NB4 (cell line): Measurements from ENCODE around the gene TACSTD2.

ENCODE experiments used
- DNase-seq: peaks from one replicate; pipeline ENCODE4 v3.0.0; 2010; ENCODE audit warnings: low read depth
- H3K4me3 ChIP-seq: one replicate; pipeline ENCODE4 v1.5.1; 2011; ENCODE audit warnings: mild to moderate bottlenecking, low read depth, low read length, moderate library complexity
- MYC ChIP-seq: IDR thresholded peaks from 2 replicates; pipeline ENCODE4 v1.6.1; 2011; ENCODE audit warnings: low read depth, low read length
- POLR2A ChIP-seq: IDR thresholded peaks from 2 replicates; pipeline ENCODE4 v1.6.1; 2011; ENCODE audit warnings: mild to moderate bottlenecking; ENCODE audit not compliant: insufficient read length; ENCODE audit errors: extremely low read depth
- TF ChIP-seq, protein P1 (sequence below): IDR thresholded peaks from 2 replicates; pipeline ENCODE4 v1.6.1; 2011; ENCODE audit warnings: low read depth, low read length
- TF ChIP-seq, protein P2 (sequence below): IDR thresholded peaks from one replicate; pipeline ENCODE4 v1.5.1; 2012; ENCODE audit warnings: low read depth, low read length

TACSTD2 gene

DNA sequence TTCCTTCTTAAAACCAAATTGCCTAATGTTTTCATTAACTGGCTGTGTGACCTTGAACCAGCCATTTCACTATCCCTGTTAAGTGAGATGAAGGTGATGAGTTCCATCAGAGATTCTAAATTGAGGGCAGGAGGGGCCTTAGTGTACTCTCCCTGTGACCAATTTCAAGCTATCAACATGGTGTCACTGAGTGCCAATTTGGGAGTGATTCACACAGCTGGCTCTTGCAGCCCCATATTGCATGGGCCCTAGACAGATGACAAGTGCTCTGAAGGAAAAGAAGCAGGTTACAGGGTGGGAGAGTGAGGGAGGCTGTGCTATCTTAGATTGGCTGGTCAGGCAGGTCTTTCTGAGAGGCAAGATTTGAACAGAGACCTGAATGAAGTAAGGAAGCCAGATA lies 13.0 kb upstream of the TACSTD2 start:
- no peak overlapping the region for H3K4me3 ChIP-seq
- TF ChIP-seq MYC (no peak), POLR2A (no peak)
- TF ChIP-seq, protein P1, sequence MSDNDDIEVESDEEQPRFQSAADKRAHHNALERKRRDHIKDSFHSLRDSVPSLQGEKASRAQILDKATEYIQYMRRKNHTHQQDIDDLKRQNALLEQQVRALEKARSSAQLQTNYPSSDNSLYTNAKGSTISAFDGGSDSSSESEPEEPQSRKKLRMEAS = no peak
- TF ChIP-seq, protein P2, sequence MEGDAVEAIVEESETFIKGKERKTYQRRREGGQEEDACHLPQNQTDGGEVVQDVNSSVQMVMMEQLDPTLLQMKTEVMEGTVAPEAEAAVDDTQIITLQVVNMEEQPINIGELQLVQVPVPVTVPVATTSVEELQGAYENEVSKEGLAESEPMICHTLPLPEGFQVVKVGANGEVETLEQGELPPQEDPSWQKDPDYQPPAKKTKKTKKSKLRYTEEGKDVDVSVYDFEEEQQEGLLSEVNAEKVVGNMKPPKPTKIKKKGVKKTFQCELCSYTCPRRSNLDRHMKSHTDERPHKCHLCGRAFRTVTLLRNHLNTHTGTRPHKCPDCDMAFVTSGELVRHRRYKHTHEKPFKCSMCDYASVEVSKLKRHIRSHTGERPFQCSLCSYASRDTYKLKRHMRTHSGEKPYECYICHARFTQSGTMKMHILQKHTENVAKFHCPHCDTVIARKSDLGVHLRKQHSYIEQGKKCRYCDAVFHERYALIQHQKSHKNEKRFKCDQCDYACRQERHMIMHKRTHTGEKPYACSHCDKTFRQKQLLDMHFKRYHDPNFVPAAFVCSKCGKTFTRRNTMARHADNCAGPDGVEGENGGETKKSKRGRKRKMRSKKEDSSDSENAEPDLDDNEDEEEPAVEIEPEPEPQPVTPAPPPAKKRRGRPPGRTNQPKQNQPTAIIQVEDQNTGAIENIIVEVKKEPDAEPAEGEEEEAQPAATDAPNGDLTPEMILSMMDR = no peak
- no peak for DNase-seq

DNA sequence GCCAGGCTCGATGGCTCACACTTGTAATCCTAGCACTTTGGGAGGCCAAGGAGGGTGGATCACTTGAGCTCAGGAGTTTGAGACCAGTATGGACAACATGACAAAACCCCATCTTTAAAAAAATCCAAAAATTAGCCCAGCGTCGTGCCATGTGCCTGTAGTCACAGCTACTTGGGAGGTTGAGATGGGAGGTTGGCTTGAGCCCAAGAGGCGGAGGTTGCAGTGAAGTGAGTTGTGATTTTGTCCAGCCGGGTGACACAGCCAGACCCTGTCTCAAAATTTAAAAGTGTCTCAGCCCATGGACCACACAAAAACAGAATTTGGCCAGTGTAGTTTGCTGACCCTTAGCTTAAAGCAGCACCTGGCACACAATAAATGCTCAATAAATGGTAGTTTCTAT lies 11.3 kb upstream of the TACSTD2 start:
- DNase-seq = no peak
- no peak for TF ChIP-seq POLR2A
- TF ChIP-seq, protein P2 = no peak
- no peak for TF ChIP-seq MYC
- TF ChIP-seq, protein P1 = no peak
- no peak overlapping the region for H3K4me3 ChIP-seq

DNA sequence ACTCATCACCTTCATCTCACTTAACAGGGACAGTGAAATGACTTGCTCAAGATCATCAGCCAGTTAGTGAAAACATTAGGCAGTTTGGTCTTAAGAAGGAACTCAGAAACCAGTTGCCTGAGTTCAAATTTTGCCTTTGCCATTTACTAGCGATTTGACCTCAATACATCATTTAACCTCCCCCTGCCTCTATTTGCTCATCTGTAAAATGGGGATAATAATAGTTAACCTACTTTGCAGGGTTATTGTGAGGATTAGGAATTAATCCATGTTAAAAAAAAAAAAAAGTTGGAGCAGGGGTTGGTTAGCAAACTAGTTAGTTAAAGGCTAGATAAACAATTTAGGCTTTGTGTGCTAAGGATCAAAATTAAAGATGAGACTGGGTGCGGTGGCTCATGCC lies 10.6 kb upstream of the TACSTD2 start:
- TF ChIP-seq MYC (no peak), POLR2A (no peak)
- TF ChIP-seq, protein P2 = no peak
- TF ChIP-seq, protein P1 = no peak
- no peak overlapping the region for H3K4me3 ChIP-seq
- no peak for DNase-seq

DNA sequence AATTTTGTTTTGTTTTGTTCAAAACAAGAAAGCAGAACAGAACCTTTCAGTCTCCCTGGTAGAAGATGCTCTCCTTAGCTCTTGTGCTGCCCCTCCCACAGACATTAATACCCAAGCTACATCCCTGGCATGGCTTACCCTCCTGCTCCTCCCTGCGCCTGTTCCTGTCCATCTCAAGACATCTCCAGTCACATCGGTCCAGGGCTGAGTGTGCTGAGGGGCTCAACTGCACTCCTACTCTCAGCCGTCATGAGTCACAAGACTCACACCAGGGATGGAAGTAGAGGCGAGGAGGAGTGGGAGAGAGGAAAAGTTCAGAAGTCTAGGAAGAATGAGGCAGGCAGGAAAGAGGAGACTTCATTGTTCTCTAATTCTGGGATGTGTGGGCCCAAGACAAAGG lies 9.2 kb upstream of the TACSTD2 start:
- TF ChIP-seq POLR2A (no peak), MYC (no peak)
- TF ChIP-seq, protein P1 = no peak
- TF ChIP-seq, protein P2 = no peak
- no peak for DNase-seq
- no peak overlapping the region for H3K4me3 ChIP-seq

DNA sequence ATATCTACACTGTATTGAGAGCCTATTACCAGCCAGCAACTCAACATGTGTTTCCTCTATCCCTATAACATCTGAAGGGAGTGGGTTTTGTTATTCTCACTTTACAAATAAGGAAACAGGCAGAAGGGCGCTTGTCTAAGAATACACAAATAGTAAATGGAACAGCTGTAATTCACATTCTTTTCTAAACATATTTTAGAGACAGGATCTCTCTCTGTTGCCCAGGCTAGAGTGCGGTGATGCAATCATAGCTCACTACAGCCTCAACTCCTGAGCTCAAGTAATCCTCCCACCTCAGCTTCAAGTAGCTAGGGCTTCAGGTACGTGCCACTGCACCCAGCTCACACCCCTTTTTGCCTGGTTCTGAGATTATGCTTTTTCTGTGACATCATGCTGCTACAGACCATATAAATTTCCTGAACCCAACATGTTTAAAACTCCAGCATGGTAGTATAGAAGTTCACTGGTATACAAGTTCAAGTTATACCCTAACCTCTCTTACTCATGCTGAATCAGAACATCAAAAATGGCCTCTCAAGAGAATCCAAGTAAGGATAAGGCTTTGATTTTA lies 8.6 kb upstream of the TACSTD2 start:
- no peak for DNase-seq
- TF ChIP-seq, protein P2 = no peak
- TF ChIP-seq POLR2A = no peak
- no peak for TF ChIP-seq MYC
- TF ChIP-seq, protein P1 = no peak
- H3K4me3 ChIP-seq = no peak overlapping the region
